HepG2 (cell line): ENCODE data around the gene ONECUT2. TPM values are rescaled to one million over a fixed set of nuclear protein-coding genes. Genes with fewer than 3 reads are reported as not detected.

Experiments used
- ETV6 ChIP-seq: sonication (generic); formaldehyde crosslinking; conservative IDR thresholded peaks from 2 replicates; pipeline ENCODE4 v1.4.0; 2020; ENCODE audit warnings: missing genetic modification reagents
- HNRNPUL1 ChIP-seq: fragments of 200-400 bp; formaldehyde crosslinking; IDR thresholded peaks from 2 replicates; pipeline ENCODE4 v1.6.1; 2017; ENCODE audit warnings: low read depth, mild to moderate bottlenecking, low read length, moderate library complexity
- KLF15 ChIP-seq: sonication (generic); formaldehyde crosslinking; IDR thresholded peaks from 2 replicates; pipeline ENCODE4 v1.8.1; 2023; ENCODE audit warnings: borderline replicate concordance, mild to moderate bottlenecking, inconsistent platforms, missing genetic modification reagents, mixed read lengths
- MIXL1 ChIP-seq: IDR thresholded peaks from 2 replicates; pipeline ENCODE4 v1.6.1; 2016
- PRMT3 ChIP-seq: sonication (generic); formaldehyde crosslinking; IDR thresholded peaks from 2 replicates; pipeline ENCODE4 v1.8.1; 2022; ENCODE audit warnings: low read depth, mild to moderate bottlenecking, moderate library complexity, missing genetic modification reagents, borderline replicate concordance
- SIN3B ChIP-seq: fragments of 150-350 bp; IDR thresholded peaks from 2 replicates; pipeline ENCODE4 v1.6.1; 2014; ENCODE audit warnings: low read length
- SIX1 ChIP-seq: sonication (generic); formaldehyde crosslinking; IDR thresholded peaks from 2 replicates; pipeline ENCODE4 v1.4.0; 2020; ENCODE audit warnings: missing genetic modification reagents, borderline replicate concordance
- ZNF160 ChIP-seq: sonication (generic); formaldehyde crosslinking; IDR thresholded peaks from 2 replicates; pipeline ENCODE4 v1.8.0; 2022; ENCODE audit warnings: mild to moderate bottlenecking, inconsistent platforms, missing genetic modification reagents
- ZNF292 ChIP-seq: sonication (generic); formaldehyde crosslinking; IDR thresholded peaks from 2 replicates; pipeline ENCODE4 v1.8.1; 2022; ENCODE audit warnings: mild to moderate bottlenecking, low read depth, missing genetic modification reagents, borderline replicate concordance
- ZNF556 ChIP-seq: sonication (generic); formaldehyde crosslinking; IDR thresholded peaks from 2 replicates; pipeline ENCODE4 v1.4.0; 2020; ENCODE audit warnings: mild to moderate bottlenecking, missing genetic modification reagents, borderline replicate concordance
- ZNF619 ChIP-seq: sonication (generic); formaldehyde crosslinking; IDR thresholded peaks from 2 replicates; pipeline ENCODE4 v1.4.0; 2020; ENCODE audit warnings: mild to moderate bottlenecking, missing genetic modification reagents
- ZNF652 ChIP-seq: IDR thresholded peaks from 2 replicates; pipeline ENCODE4 v1.6.1; 2016; ENCODE audit warnings: low read depth, borderline replicate concordance
- ZNF772 ChIP-seq: sonication (generic); formaldehyde crosslinking; IDR thresholded peaks from 2 replicates; pipeline ENCODE4 v1.5.0; 2020; ENCODE audit warnings: mild to moderate bottlenecking, missing genetic modification reagents
- ZSCAN12 ChIP-seq: sonication (generic); formaldehyde crosslinking; IDR thresholded peaks from 2 replicates; pipeline ENCODE4 v1.9.0; 2021; ENCODE audit warnings: mild to moderate bottlenecking, missing genetic modification reagents
- ZSCAN30 ChIP-seq: sonication (generic); formaldehyde crosslinking; IDR thresholded peaks from 2 replicates; pipeline ENCODE4 v1.5.0; 2020; ENCODE audit warnings: mild to moderate bottlenecking, missing genetic modification reagents
- polyA plus RNA-seq, 8 experiments: library from polyadenylated mRNA; depleted of rRNA in 3 of 8; stranded (reverse) in 7 of 8; unstranded in 1 of 8; fragments of >200 nt; fragmentation: Illumina TruSeq in 4 of 8; extraction: Trizol in 4 of 8; gene quantifications; 2 replicates each; pipeline versions ENCODE4 v1.2.1 to v1.2.3, GENCODE V29; 2011 to 2016; ENCODE audit warnings: low read depth in 4 of 8, missing spikeins in 1 of 8, mixed read lengths in 1 of 8; ENCODE audit not compliant: insufficient read depth in 1 of 8
- total RNA-seq, 5 experiments: library from RNA; depleted of rRNA; stranded (reverse); fragments of >200 nt; fragmentation: Illumina TruSeq; extraction: Trizol; gene quantifications; 2 replicates each; pipeline ENCODE4 v1.2.3, GENCODE V29; 2016; ENCODE audit warnings: low read depth in 1 of 5
- TF ChIP-seq, protein P1 (sequence below): sonication (generic); formaldehyde crosslinking; conservative IDR thresholded peaks from 2 replicates; pipeline ENCODE4 v1.5.0; 2020; ENCODE audit warnings: missing genetic modification reagents
- TF ChIP-seq, protein P2 (sequence below): sonication (generic); formaldehyde crosslinking; IDR thresholded peaks from 2 replicates; pipeline ENCODE4 v1.9.0; 2021; ENCODE audit warnings: missing genetic modification reagents, borderline replicate concordance
- TF ChIP-seq, protein P3 (sequence below): sonication (generic); formaldehyde crosslinking; IDR thresholded peaks from 2 replicates; pipeline ENCODE4 v1.4.0; 2020; ENCODE audit warnings: missing genetic modification reagents, mild to moderate bottlenecking, borderline replicate concordance
- TF ChIP-seq, protein P4 (sequence below): sonication (generic); formaldehyde crosslinking; IDR thresholded peaks from 2 replicates; pipeline ENCODE4 v1.8.0; 2022; ENCODE audit warnings: mild to moderate bottlenecking, missing genetic modification reagents, moderate library complexity
- TF ChIP-seq, protein P5 (sequence below): sonication (generic); formaldehyde crosslinking; IDR thresholded peaks from 2 replicates; pipeline ENCODE4 v1.8.1; 2023; ENCODE audit warnings: mild to moderate bottlenecking, inconsistent platforms, moderate library complexity, missing genetic modification reagents, borderline replicate concordance

Gene ONECUT2
- total and polyA plus RNA-seq, 2 of the 13 experiments (the other 11 are each of a cell fraction or from before 2014, with no cell fraction given), result 3.0 to 3.2 TPM

DNA sequence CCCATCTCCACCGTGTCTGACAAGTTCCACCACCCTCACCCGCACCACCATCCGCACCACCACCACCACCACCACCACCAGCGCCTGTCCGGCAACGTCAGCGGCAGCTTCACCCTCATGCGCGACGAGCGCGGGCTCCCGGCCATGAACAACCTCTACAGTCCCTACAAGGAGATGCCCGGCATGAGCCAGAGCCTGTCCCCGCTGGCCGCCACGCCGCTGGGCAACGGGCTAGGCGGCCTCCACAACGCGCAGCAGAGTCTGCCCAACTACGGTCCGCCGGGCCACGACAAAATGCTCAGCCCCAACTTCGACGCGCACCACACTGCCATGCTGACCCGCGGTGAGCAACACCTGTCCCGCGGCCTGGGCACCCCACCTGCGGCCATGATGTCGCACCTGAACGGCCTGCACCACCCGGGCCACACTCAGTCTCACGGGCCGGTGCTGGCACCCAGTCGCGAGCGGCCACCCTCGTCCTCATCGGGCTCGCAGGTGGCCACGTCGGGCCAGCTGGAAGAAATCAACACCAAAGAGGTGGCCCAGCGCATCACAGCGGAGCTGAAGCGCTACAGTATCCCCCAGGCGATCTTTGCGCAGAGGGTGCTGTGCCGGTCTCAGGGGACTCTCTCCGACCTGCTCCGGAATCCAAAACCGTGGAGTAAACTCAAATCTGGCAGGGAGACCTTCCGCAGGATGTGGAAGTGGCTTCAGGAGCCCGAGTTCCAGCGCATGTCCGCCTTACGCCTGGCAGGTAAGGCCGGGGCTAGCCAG is 1.2 kb downstream of the ONECUT2 start (continued):
- TF ChIP-seq ZSCAN30 (CRISPR knock-in tag) (no peak), ZSCAN12 (CRISPR knock-in tag) (no peak), ZNF619 (CRISPR knock-in tag) (no peak), KLF15 (no peak), ZNF772 (CRISPR knock-in tag) (peak; percentile 51; the same call in 1 of the 2 replicates), SIN3B (no peak), SIX1 (CRISPR knock-in tag) (no peak), HNRNPUL1 (no peak), ZNF556 (no peak), MIXL1 (CRISPR knock-in tag) (no peak), PRMT3 (no peak), ZNF292 (CRISPR knock-in tag) (no peak), ETV6 (CRISPR knock-in tag) (no peak), ZNF652 (CRISPR knock-in tag) (no peak), ZNF160 (no peak)
- TF ChIP-seq, protein P1, sequence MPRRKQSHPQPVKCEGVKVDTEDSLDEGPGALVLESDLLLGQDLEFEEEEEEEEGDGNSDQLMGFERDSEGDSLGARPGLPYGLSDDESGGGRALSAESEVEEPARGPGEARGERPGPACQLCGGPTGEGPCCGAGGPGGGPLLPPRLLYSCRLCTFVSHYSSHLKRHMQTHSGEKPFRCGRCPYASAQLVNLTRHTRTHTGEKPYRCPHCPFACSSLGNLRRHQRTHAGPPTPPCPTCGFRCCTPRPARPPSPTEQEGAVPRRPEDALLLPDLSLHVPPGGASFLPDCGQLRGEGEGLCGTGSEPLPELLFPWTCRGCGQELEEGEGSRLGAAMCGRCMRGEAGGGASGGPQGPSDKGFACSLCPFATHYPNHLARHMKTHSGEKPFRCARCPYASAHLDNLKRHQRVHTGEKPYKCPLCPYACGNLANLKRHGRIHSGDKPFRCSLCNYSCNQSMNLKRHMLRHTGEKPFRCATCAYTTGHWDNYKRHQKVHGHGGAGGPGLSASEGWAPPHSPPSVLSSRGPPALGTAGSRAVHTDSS (CRISPR knock-in tag), result no peak
- TF ChIP-seq, protein P2, sequence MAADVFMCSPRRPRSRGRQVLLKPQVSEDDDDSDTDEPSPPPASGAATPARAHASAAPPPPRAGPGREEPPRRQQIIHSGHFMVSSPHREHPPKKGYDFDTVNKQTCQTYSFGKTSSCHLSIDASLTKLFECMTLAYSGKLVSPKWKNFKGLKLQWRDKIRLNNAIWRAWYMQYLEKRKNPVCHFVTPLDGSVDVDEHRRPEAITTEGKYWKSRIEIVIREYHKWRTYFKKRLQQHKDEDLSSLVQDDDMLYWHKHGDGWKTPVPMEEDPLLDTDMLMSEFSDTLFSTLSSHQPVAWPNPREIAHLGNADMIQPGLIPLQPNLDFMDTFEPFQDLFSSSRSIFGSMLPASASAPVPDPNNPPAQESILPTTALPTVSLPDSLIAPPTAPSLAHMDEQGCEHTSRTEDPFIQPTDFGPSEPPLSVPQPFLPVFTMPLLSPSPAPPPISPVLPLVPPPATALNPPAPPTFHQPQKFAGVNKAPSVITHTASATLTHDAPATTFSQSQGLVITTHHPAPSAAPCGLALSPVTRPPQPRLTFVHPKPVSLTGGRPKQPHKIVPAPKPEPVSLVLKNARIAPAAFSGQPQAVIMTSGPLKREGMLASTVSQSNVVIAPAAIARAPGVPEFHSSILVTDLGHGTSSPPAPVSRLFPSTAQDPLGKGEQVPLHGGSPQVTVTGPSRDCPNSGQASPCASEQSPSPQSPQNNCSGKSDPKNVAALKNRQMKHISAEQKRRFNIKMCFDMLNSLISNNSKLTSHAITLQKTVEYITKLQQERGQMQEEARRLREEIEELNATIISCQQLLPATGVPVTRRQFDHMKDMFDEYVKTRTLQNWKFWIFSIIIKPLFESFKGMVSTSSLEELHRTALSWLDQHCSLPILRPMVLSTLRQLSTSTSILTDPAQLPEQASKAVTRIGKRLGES (CRISPR knock-in tag), result no peak
- TF ChIP-seq, protein P3, sequence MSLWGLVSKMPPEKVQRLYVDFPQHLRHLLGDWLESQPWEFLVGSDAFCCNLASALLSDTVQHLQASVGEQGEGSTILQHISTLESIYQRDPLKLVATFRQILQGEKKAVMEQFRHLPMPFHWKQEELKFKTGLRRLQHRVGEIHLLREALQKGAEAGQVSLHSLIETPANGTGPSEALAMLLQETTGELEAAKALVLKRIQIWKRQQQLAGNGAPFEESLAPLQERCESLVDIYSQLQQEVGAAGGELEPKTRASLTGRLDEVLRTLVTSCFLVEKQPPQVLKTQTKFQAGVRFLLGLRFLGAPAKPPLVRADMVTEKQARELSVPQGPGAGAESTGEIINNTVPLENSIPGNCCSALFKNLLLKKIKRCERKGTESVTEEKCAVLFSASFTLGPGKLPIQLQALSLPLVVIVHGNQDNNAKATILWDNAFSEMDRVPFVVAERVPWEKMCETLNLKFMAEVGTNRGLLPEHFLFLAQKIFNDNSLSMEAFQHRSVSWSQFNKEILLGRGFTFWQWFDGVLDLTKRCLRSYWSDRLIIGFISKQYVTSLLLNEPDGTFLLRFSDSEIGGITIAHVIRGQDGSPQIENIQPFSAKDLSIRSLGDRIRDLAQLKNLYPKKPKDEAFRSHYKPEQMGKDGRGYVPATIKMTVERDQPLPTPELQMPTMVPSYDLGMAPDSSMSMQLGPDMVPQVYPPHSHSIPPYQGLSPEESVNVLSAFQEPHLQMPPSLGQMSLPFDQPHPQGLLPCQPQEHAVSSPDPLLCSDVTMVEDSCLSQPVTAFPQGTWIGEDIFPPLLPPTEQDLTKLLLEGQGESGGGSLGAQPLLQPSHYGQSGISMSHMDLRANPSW (CRISPR knock-in tag), result no peak
- TF ChIP-seq, protein P4, sequence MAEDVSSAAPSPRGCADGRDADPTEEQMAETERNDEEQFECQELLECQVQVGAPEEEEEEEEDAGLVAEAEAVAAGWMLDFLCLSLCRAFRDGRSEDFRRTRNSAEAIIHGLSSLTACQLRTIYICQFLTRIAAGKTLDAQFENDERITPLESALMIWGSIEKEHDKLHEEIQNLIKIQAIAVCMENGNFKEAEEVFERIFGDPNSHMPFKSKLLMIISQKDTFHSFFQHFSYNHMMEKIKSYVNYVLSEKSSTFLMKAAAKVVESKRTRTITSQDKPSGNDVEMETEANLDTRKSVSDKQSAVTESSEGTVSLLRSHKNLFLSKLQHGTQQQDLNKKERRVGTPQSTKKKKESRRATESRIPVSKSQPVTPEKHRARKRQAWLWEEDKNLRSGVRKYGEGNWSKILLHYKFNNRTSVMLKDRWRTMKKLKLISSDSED (CRISPR knock-in tag), result no peak
- TF ChIP-seq, protein P5, sequence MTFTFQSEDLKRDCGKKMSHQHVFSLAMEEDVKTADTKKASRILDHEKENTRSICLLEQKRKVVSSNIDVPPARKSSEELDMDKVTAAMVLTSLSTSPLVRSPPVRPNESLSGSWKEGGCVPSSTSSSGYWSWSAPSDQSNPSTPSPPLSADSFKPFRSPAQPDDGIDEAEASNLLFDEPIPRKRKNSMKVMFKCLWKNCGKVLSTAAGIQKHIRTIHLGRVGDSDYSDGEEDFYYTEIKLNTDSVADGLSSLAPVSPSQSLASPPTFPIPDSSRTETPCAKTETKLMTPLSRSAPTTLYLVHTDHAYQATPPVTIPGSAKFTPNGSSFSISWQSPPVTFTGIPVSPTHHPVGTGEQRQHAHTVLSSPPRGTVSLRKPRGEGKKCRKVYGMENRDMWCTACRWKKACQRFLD (CRISPR knock-in tag), result no peak
